Esophagus muscularis mucosa (tissue), 4 donors: ENCODE data around the gene IFNGR2. TPM values are rescaled to one million over a fixed set of nuclear protein-coding genes. Genes with fewer than 3 reads are reported as not detected.
"Not testable (repeated sequence)": the region's sequence is repeated elsewhere in the genome, so short reads cannot be mapped to it uniquely, and the experiment has no call there.

Experiments
- DNase-seq: peaks from one replicate; pipeline ENCODE4 v3.0.0-alpha.2; 2017; ENCODE audit errors: extremely low spot score
- H3K27ac ChIP-seq, 4 donors: fragments of 200-600 bp; sonication (generic); replicated peaks in 1 of 4; 1 replicate in 3 of 4; 2 replicates in 1 of 4; pipeline ENCODE4 v1.5.1; 2016 to 2019; ENCODE audit warnings: mild to moderate bottlenecking in 1 of 4
- H3K27me3 ChIP-seq, 4 donors: fragments of 200-600 bp; sonication (generic); one replicate each; pipeline versions ENCODE4 v1.5.1 to v1.6.0; 2016 to 2019
- H3K36me3 ChIP-seq, 4 donors: fragments of 200-600 bp; sonication (generic); one replicate each; pipeline ENCODE4 v1.5.1; 2016 to 2019
- H3K4me1 ChIP-seq, 4 donors: fragments of 200-600 bp; sonication (generic); one replicate each; pipeline ENCODE4 v1.5.1; 2016 to 2019
- H3K4me3 ChIP-seq, 4 donors: fragments of 200-600 bp; sonication (generic); 1 replicate in 2 of 4; 2 replicates in 2 of 4; pipeline ENCODE4 v1.5.1; 2016 to 2019; ENCODE audit warnings: mild to moderate bottlenecking in 4 of 4, moderate library complexity in 1 of 4
- H3K9me3 ChIP-seq, 4 donors: fragments of 200-600 bp; sonication (generic); 1 replicate in 3 of 4; 2 replicates in 1 of 4; pipeline ENCODE4 v1.5.1; 2016 to 2019
- EP300 ChIP-seq: sonication (generic); formaldehyde crosslinking; IDR thresholded peaks from one replicate; pipeline ENCODE4 v1.6.1; 2017; ENCODE audit warnings: antibody characterized with exemption
- POLR2A ChIP-seq: fragments of 450-650 bp; IDR thresholded peaks from one replicate; pipeline ENCODE4 v1.6.1; 2017; ENCODE audit warnings: antibody characterized with exemption, moderate library complexity, mild to moderate bottlenecking, low read depth
- POLR2AphosphoS5 ChIP-seq, 2 donors: sonication (generic); formaldehyde crosslinking; IDR thresholded peaks; one replicate each; pipeline ENCODE4 v1.6.1; 2017; ENCODE audit warnings: antibody characterized with exemption in 2 of 2
- WGBS: methylation state at CpG from one replicate; pipeline ENCODE4 v1.1.5; 2018; 5-methylcytosine and 5-hydroxymethylcytosine counted together
- intact Hi-C: fragments of 100-400 bp; cut with DNase I; formaldehyde crosslinking; loops from one replicate; pipeline ENCODE4 v1.15.1; 2023
- total RNA-seq, 4 donors: library from RNA; depleted of rRNA; stranded (reverse); fragments of >200 nt; gene quantifications; one replicate each; pipeline versions ENCODE4 v1.1.0 to v1.2.1, GENCODE V29; 2016
- TF ChIP-seq, protein P1 (sequence below), 3 experiments: fragments of 200-600 bp in 2 of 3; fragments of 450-650 bp in 1 of 3; sonication (generic) in 2 of 3; IDR thresholded peaks; one replicate each; pipeline ENCODE4 v1.5.1; 2017 to 2019; ENCODE audit warnings: antibody characterized with exemption in 3 of 3, mild to moderate bottlenecking in 2 of 3, moderate library complexity in 1 of 3

The IFNGR2 gene
- total RNA-seq, 4 donors from 2014 or later = 28.7 to 56.3 (median 39.3) TPM

DNA sequence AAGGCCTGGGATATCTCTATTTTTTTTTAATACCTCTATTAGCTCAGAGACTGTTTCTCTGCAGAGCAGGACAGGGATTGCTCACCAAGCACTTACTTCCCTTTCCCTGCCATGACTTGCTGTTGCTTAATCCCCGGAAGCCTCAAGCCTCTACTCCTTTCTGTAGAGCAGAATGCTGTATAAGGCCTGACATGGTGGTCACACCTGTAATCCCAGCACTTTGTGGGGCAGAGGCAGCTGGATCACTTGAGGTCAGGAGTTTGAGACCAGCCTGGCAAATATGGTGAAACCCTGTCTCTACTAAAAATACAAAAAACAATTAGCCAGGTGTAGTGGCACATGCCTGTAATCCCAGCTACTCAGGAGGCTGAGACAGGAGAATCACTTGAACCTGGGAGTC, 23.3 kb upstream of the IFNGR2 start:
- Histone ChIP-seq H3K4me1 (peaks cover 32 to 46% (median 42%) of the 10 kb centered on the region in 4 donors), H3K27ac (peak overlapping the region; percentile 67 to 78 (median 69))
- H3K36me3 ChIP-seq, H3K4me3 ChIP-seq, DNase-seq, H3K9me3 ChIP-seq, H3K27me3 ChIP-seq: not testable (repeated sequence)
- intact Hi-C loops = loop anchor here (5.0 kb wide), 1 partner anchor 178 kb away; no protein-coding TSS in a partner anchor
- WGBS = 69% methylated on average over 1 of the region's 1 CpG
- peak in 1 of 2 donors; percentile 13 for TF ChIP-seq POLR2AphosphoS5 (IDR thresholded peaks at IDR 0.05)

GRCh38 chr21:33380483-33380998, 22.7 kb upstream of the IFNGR2 start:
- H3K9me3 ChIP-seq = no peaks in the 10 kb centered on the region
- H3K4me1 ChIP-seq = peaks cover 32 to 49% (median 42%) of the 10 kb centered on the region in 4 donors
- H3K4me3 ChIP-seq = peak overlapping the region in 1 of 4 donors; percentile 14
- H3K36me3 ChIP-seq = no peaks in the 10 kb centered on the region
- intact Hi-C loops = no loop called here
- TF ChIP-seq POLR2AphosphoS5 (IDR thresholded peaks at IDR 0.05) = peak; percentile 83 to 84
- TF ChIP-seq POLR2A = no peak
- peak overlapping the region; percentile 67 to 78 (median 69) for H3K27ac ChIP-seq
- no peaks in the 10 kb centered on the region for H3K27me3 ChIP-seq
- DNase-seq = peak; percentile 96
- WGBS = 24% methylated on average over 7 of the region's 11 CpGs

DNA sequence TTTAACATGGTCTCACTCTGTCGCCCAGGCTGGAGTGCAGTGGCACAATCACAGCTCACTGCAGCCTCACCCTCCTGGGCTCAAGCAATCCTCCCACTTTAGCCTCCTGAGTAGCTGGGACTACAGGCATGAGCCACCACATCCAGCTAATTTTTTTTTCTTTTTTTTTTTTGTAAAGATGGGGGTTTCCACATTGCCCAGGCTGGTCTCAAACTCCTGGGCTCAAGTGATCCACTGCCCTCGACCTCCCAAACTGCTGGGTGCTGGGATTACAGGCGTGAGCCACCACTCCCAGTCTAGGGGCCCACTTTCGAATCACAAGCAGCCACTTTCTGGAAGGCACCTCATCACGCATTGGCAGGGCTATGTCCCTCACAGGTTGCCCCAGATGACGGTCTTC, 21.8 kb upstream of the IFNGR2 start:
- H3K9me3 ChIP-seq, H3K36me3 ChIP-seq, H3K27me3 ChIP-seq, intact Hi-C loops, DNase-seq, H3K4me3 ChIP-seq: not testable (repeated sequence)
- peak overlapping the region in 1 of 4 donors; percentile 67 for H3K27ac ChIP-seq
- H3K4me1 ChIP-seq = peaks cover 32 to 49% (median 42%) of the 10 kb centered on the region in 4 donors
- 100% methylated on average over 6 of the region's 6 CpGs for WGBS

DNA sequence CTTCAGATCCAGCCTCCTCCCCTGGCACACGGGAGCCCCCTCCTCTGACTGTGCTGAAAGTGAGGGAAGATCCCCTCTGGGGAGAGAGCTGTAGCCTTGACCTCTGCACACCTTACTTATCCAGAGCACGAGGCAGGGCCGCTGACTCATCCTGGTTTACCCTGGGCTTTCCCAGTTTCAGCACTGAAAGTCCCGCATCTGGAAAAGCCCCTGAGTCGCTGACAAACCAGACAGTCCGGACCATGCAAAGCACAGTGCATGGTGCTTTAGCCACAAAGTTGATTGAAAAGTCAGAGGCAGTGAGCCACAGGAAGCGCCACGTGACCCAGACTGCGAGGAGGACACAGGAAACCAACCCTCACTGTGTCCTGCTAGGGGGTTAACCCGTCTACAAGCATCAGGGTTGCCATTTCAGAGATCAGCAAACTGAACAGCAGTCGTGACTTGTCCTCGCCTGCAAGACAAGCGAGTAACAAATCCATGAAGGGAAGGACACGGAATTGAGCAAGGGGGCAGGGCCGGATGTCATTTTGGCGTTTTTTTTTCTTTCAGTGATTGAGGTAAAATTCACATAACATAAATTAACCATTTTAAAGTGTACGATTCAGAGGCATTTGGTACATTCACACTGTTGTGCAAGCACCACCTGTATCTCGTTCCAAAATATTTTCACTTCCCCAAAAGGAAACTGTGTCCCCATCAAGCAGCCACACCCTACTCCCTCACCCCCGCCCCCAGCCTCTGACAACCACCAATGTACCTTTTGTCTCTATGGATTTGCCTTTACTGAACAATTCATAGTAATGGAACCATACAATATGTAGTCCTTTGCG, 19.9 kb upstream of the IFNGR2 start:
- intact Hi-C loops = no loop called here
- Histone ChIP-seq H3K36me3 (no peaks in the 10 kb centered on the region), H3K4me1 (peaks cover 32 to 49% (median 42%) of the 10 kb centered on the region in 4 donors), H3K27me3 (no peaks in the 10 kb centered on the region), H3K9me3 (no peaks in the 10 kb centered on the region), H3K27ac (peak overlapping the region; percentile 40 to 70 (median 44)), H3K4me3 (peak overlapping the region; percentile 17 to 30 (median 25))
- 42% methylated on average over 18 of the region's 20 CpGs for WGBS
- no peak for DNase-seq
- peak in 1 of 2 donors; percentile 27 for TF ChIP-seq POLR2AphosphoS5 (IDR thresholded peaks at IDR 0.05)
- TF ChIP-seq EP300 = no peak
- TF ChIP-seq POLR2A = no peak
- TF ChIP-seq, protein P1, sequence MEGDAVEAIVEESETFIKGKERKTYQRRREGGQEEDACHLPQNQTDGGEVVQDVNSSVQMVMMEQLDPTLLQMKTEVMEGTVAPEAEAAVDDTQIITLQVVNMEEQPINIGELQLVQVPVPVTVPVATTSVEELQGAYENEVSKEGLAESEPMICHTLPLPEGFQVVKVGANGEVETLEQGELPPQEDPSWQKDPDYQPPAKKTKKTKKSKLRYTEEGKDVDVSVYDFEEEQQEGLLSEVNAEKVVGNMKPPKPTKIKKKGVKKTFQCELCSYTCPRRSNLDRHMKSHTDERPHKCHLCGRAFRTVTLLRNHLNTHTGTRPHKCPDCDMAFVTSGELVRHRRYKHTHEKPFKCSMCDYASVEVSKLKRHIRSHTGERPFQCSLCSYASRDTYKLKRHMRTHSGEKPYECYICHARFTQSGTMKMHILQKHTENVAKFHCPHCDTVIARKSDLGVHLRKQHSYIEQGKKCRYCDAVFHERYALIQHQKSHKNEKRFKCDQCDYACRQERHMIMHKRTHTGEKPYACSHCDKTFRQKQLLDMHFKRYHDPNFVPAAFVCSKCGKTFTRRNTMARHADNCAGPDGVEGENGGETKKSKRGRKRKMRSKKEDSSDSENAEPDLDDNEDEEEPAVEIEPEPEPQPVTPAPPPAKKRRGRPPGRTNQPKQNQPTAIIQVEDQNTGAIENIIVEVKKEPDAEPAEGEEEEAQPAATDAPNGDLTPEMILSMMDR (IDR thresholded peaks at IDR 0.05) = no peak

GRCh38 chr21:33384841-33385331, 18.3 kb upstream of the IFNGR2 start:
- no peaks in the 10 kb centered on the region for H3K36me3 ChIP-seq
- no peak for DNase-seq
- H3K4me3 ChIP-seq = no peak overlapping the region
- H3K4me1 ChIP-seq = peaks cover 27 to 44% (median 37%) of the 10 kb centered on the region in 4 donors
- H3K27ac ChIP-seq = no peak overlapping the region
- WGBS = 68% methylated on average over 17 of the region's 17 CpGs
- no peaks in the 10 kb centered on the region for H3K9me3 ChIP-seq
- intact Hi-C loops = no loop called here
- no peak for TF ChIP-seq POLR2AphosphoS5 (IDR thresholded peaks at IDR 0.05)
- TF ChIP-seq EP300 = no peak
- TF ChIP-seq POLR2A = no peak
- TF ChIP-seq, protein P1 (IDR thresholded peaks at IDR 0.05) = no peak
- H3K27me3 ChIP-seq = no peaks in the 10 kb centered on the region

- 84% methylated on average over 6 of the region's 6 CpGs for WGBS
- H3K4me3 ChIP-seq = no peak overlapping the region
- no peak for DNase-seq
- TF ChIP-seq, protein P1 (IDR thresholded peaks at IDR 0.05) = no peak
- TF ChIP-seq POLR2A (no peak), EP300 (no peak), POLR2AphosphoS5 (IDR thresholded peaks at IDR 0.05) (no peak)
- no peaks in the 10 kb centered on the region for H3K9me3 ChIP-seq
- no peak overlapping the region for H3K27ac ChIP-seq
- intact Hi-C loops = no loop called here
- H3K4me1 ChIP-seq = peaks cover 13 to 30% (median 22%) of the 10 kb centered on the region in 4 donors
- H3K36me3 ChIP-seq = no peaks in the 10 kb centered on the region
- no peaks in the 10 kb centered on the region for H3K27me3 ChIP-seq
Measured at GRCh38 chr21:33386222-33386784, 16.9 kb upstream of the IFNGR2 start.
